H9 (cell line): Measurements from ENCODE around the gene PAFAH1B1. TPM values are rescaled to one million over a fixed set of nuclear protein-coding genes. Genes with fewer than 3 reads are reported as not detected.

Experiments
- DNase-seq: peaks from one replicate; pipeline ENCODE4 v3.0.0-alpha.2; 2017
- H2AFZ ChIP-seq: one replicate; pipeline ENCODE4 v1.6.1; 2013; ENCODE audit warnings: mild to moderate bottlenecking, low read length, control low read depth, moderate library complexity
- H2AK5ac ChIP-seq: 2 replicates; pipeline ENCODE4 v1.6.1; 2013; ENCODE audit warnings: low read length, control low read depth, mixed read lengths; ENCODE audit not compliant: insufficient read length
- H2BK120ac ChIP-seq: one replicate; pipeline ENCODE4 v1.6.1; 2013; ENCODE audit warnings: low read depth, mild to moderate bottlenecking, low read length, control low read depth, inconsistent platforms; ENCODE audit not compliant: poor library complexity, severe bottlenecking
- H2BK12ac ChIP-seq: 2 replicates; pipeline ENCODE4 v1.6.1; 2013; ENCODE audit warnings: low read length, control low read depth, mixed read lengths, low read depth; ENCODE audit not compliant: insufficient read length
- H2BK15ac ChIP-seq: 2 replicates; pipeline ENCODE4 v1.6.1; 2013; ENCODE audit warnings: low read depth, low read length, control low read depth
- H2BK20ac ChIP-seq: one replicate; pipeline ENCODE4 v1.6.1; 2013; ENCODE audit warnings: low read depth, mild to moderate bottlenecking, low read length, control low read depth, inconsistent platforms; ENCODE audit not compliant: poor library complexity, severe bottlenecking
- H2BK5ac ChIP-seq: 2 replicates; pipeline ENCODE4 v1.6.1; 2013; ENCODE audit warnings: low read length, control low read depth, mixed read lengths; ENCODE audit not compliant: insufficient read length
- H3K14ac ChIP-seq: 2 replicates; pipeline ENCODE4 v1.6.1; 2013; ENCODE audit warnings: low read length, control low read depth; ENCODE audit not compliant: insufficient read depth
- H3K18ac ChIP-seq: 2 replicates; pipeline ENCODE4 v1.6.1; 2013; ENCODE audit warnings: low read depth, mild to moderate bottlenecking, mixed read lengths, low read length, control low read depth; ENCODE audit not compliant: insufficient read length
- H3K23ac ChIP-seq: 2 replicates; pipeline ENCODE4 v1.6.1; 2013; ENCODE audit warnings: low read length, control low read depth, mixed read lengths, low read depth; ENCODE audit not compliant: insufficient read length
- H3K23me2 ChIP-seq: 2 replicates; pipeline ENCODE4 v1.6.1; 2013; ENCODE audit warnings: low read depth, mild to moderate bottlenecking, mixed read lengths, low read length, control low read depth; ENCODE audit not compliant: insufficient read length, poor library complexity, severe bottlenecking
- H3K27ac ChIP-seq: 2 replicates; pipeline ENCODE4 v1.5.1; 2013; ENCODE audit warnings: low read length, control low read depth, mixed read lengths, low read depth; ENCODE audit not compliant: insufficient read length
- H3K27me3 ChIP-seq: 2 replicates; pipeline ENCODE4 v1.6.1; 2013; ENCODE audit warnings: low read length, control low read depth, inconsistent platforms; ENCODE audit not compliant: insufficient read depth
- H3K4ac ChIP-seq: 2 replicates; pipeline ENCODE4 v1.6.1; 2013; ENCODE audit warnings: low read depth, mild to moderate bottlenecking, control low read depth, inconsistent platforms, low read length, moderate library complexity
- H3K4me1 ChIP-seq: 2 replicates; pipeline ENCODE4 v1.6.1; 2013; ENCODE audit warnings: low read length, control low read depth, inconsistent platforms; ENCODE audit not compliant: insufficient read depth
- H3K4me2 ChIP-seq: 2 replicates; pipeline ENCODE4 v1.6.1; 2013; ENCODE audit warnings: low read length, control low read depth, mixed read lengths; ENCODE audit not compliant: insufficient read length, insufficient read depth
- H3K56ac ChIP-seq: 2 replicates; pipeline ENCODE4 v1.6.1; 2013; ENCODE audit warnings: low read depth, mild to moderate bottlenecking, mixed read lengths, low read length, control low read depth; ENCODE audit not compliant: insufficient read length
- H3K79me1 ChIP-seq: 2 replicates; pipeline ENCODE4 v1.6.1; 2013; ENCODE audit warnings: low read depth, mild to moderate bottlenecking, moderate library complexity, low read length, control low read depth, inconsistent platforms; ENCODE audit not compliant: insufficient read depth, poor library complexity, severe bottlenecking
- H3K79me2 ChIP-seq: 2 replicates; pipeline ENCODE4 v1.6.1; 2013; ENCODE audit warnings: low read length, control low read depth, inconsistent platforms; ENCODE audit not compliant: insufficient read depth
- H3K9ac ChIP-seq: 2 replicates; pipeline ENCODE4 v1.6.1; 2013; ENCODE audit warnings: low read length, control low read depth, mixed read lengths; ENCODE audit not compliant: insufficient read length; ENCODE audit errors: extremely low read depth
- H3K9me3 ChIP-seq: one replicate; pipeline ENCODE4 v1.6.1; 2013; ENCODE audit warnings: low read depth, low read length, inconsistent platforms; ENCODE audit not compliant: control insufficient read depth
- H3T11ph ChIP-seq: one replicate; pipeline ENCODE4 v1.6.1; 2013; ENCODE audit warnings: mild to moderate bottlenecking, low read length, control low read depth, inconsistent platforms
- H4K20me1 ChIP-seq: one replicate; pipeline ENCODE4 v1.6.1; 2013; ENCODE audit not compliant: control insufficient read depth, insufficient read length, insufficient read depth
- H4K5ac ChIP-seq: 2 replicates; pipeline ENCODE4 v1.6.1; 2013; ENCODE audit warnings: low read depth, mild to moderate bottlenecking, mixed read lengths, low read length, control low read depth; ENCODE audit not compliant: insufficient read length
- H4K8ac ChIP-seq: replicated peaks from 2 replicates; pipeline ENCODE4 v1.6.1; 2013; ENCODE audit warnings: low read length, control low read depth, mixed read lengths, low read depth; ENCODE audit not compliant: insufficient read length
- H4K91ac ChIP-seq: 2 replicates; pipeline ENCODE4 v1.6.1; 2013; ENCODE audit warnings: low read depth, mild to moderate bottlenecking, moderate library complexity, mixed read lengths, low read length, control low read depth; ENCODE audit not compliant: insufficient read length
- H3K27ac Mint-ChIP-seq, 3 experiments: 2 replicates in 2 of 3; 3 replicates in 1 of 3; pipeline ENCODE4 v1.8.0; 2020 to 2021; ENCODE audit warnings: mixed read lengths in 3 of 3, mild to moderate bottlenecking in 1 of 3, moderate library complexity in 1 of 3
- H3K27me3 Mint-ChIP-seq: 2 replicates; pipeline ENCODE4 v1.8.0; 2021; ENCODE audit warnings: low read depth, mild to moderate bottlenecking, moderate library complexity, mixed read lengths
- H3K36me3 Mint-ChIP-seq, 3 experiments: 2 replicates in 2 of 3; 3 replicates in 1 of 3; pipeline ENCODE4 v1.8.0; 2020 to 2021; ENCODE audit warnings: low read depth in 3 of 3, mixed read lengths in 3 of 3; ENCODE audit not compliant: insufficient read depth in 1 of 3
- H3K4me1 Mint-ChIP-seq, 2 experiments: 2 replicates each; pipeline ENCODE4 v1.8.0; 2020; ENCODE audit warnings: mixed read lengths in 2 of 2
- H3K4me3 Mint-ChIP-seq, 2 experiments: 2 replicates in 1 of 2; 3 replicates in 1 of 2; pipeline ENCODE4 v1.8.0; 2020 to 2021; ENCODE audit warnings: mild to moderate bottlenecking in 2 of 2, mixed read lengths in 2 of 2, moderate library complexity in 1 of 2
- H3K9me3 Mint-ChIP-seq, 2 experiments: 2 replicates in 1 of 2; 3 replicates in 1 of 2; pipeline ENCODE4 v1.8.0; 2020; ENCODE audit warnings: mild to moderate bottlenecking in 2 of 2, mixed read lengths in 2 of 2, moderate library complexity in 1 of 2
- WGBS: extraction: QIAGEN DNeasy Blood & Tissue Kit; methylation state at CpG from one replicate; pipeline ENCODE4 v1.1.7; 2013; ENCODE audit warnings: missing lambda C conversion rate, low lambda C conversion rate, mixed read lengths; ENCODE audit not compliant: insufficient read length; ENCODE audit errors: extremely low coverage; 5-methylcytosine and 5-hydroxymethylcytosine counted together
- total RNA-seq: library from RNA; stranded (reverse); gene quantifications from 2 replicates; pipeline ENCODE4 v1.2.1, GENCODE V29; 2021
- TF ChIP-seq, protein P1 (sequence below): fragments of 200-600 bp; sonication (generic); conservative IDR thresholded peaks from 3 replicates; pipeline ENCODE4 v1.8.0; 2021; ENCODE audit warnings: antibody characterized with exemption, mild to moderate bottlenecking

PAFAH1B1 gene
- total RNA-seq, 1 experiment from 2014 or later, result 134 TPM

DNA sequence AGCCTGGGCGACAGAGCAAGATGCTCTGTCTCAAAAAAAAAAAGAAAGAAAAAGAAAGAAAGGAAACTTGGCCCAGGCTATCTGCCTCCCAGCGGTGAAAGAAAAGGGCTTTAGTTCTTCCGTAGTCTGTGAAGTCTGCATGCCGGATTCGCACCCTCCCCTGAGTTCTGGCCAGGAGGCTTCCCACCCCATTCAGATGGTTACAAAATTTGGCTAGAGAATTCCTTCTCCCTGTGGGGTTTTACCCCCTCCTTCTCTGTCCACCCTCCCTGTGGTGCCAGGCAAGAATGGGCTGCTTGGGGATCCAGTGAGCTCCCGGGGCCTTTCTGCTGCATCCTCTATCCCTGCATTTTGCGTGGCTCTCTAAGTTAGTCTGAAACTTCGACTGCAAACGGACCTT lies 37.8 kb downstream of the PAFAH1B1 start:
- H3K9me3 ChIP-seq, result no peaks in the 10 kb centered on the region
- H2BK12ac ChIP-seq, result no peak overlapping the region
- H2AK5ac ChIP-seq, result no peak overlapping the region
- no peak overlapping the region for H2BK20ac ChIP-seq
- H4K8ac ChIP-seq, result no peak overlapping the region
- H3K27me3 ChIP-seq, result no peaks in the 10 kb centered on the region
- Mint-ChIP-seq H3K36me3 (peaks cover 3 to 8% (median 7%) of the 10 kb centered on the region in 3 experiments; a peak in 5 of 7 replicates), H3K27me3 (no peaks in the 10 kb centered on the region), H3K4me3 (peak overlapping the region in 1 of 2 experiments; percentile 3; a peak in 1 of 5 replicates), H3K4me1 (peaks cover 61 to 68% of the 10 kb centered on the region in 2 experiments), H3K9me3 (peaks cover 2% of the 10 kb centered on the region in 2 experiments; a peak in 1 of 5 replicates), H3K27ac (peak overlapping the region; percentile 2 to 87 (median 76); a peak in 5 of 7 replicates)
- no peak overlapping the region for H2AFZ ChIP-seq
- no peak overlapping the region for H4K91ac ChIP-seq
- no peak overlapping the region for H3K9ac ChIP-seq
- H3K14ac ChIP-seq, result no peak overlapping the region
- no peak overlapping the region for H3K4me2 ChIP-seq
- peaks cover 31% of the 10 kb centered on the region; the same call in 1 of the 2 replicates for H3K79me2 ChIP-seq
- H4K5ac ChIP-seq, result no peak overlapping the region
- H3K4me1 ChIP-seq, result peaks cover 5% of the 10 kb centered on the region; the same call in 1 of the 2 replicates
- WGBS, result no CpG with 5 or more reads among the region's 9 CpGs
- no peak overlapping the region for H3K23ac ChIP-seq
- H2BK5ac ChIP-seq, result no peak overlapping the region
- H2BK120ac ChIP-seq, result no peak overlapping the region
- no peak overlapping the region for H3K4ac ChIP-seq
- no peaks in the 10 kb centered on the region for H4K20me1 ChIP-seq
- H3K79me1 ChIP-seq, result peaks cover 2% of the 10 kb centered on the region
- DNase-seq, result no peak
- TF ChIP-seq, protein P1, sequence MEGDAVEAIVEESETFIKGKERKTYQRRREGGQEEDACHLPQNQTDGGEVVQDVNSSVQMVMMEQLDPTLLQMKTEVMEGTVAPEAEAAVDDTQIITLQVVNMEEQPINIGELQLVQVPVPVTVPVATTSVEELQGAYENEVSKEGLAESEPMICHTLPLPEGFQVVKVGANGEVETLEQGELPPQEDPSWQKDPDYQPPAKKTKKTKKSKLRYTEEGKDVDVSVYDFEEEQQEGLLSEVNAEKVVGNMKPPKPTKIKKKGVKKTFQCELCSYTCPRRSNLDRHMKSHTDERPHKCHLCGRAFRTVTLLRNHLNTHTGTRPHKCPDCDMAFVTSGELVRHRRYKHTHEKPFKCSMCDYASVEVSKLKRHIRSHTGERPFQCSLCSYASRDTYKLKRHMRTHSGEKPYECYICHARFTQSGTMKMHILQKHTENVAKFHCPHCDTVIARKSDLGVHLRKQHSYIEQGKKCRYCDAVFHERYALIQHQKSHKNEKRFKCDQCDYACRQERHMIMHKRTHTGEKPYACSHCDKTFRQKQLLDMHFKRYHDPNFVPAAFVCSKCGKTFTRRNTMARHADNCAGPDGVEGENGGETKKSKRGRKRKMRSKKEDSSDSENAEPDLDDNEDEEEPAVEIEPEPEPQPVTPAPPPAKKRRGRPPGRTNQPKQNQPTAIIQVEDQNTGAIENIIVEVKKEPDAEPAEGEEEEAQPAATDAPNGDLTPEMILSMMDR, result no peak; the same call in 1 of the 3 replicates
- H3T11ph ChIP-seq, result no peak overlapping the region
- no peak overlapping the region for H3K18ac ChIP-seq
- no peak overlapping the region for H3K27ac ChIP-seq
- no peak overlapping the region for H2BK15ac ChIP-seq
- H3K56ac ChIP-seq, result no peak overlapping the region
- no peaks in the 10 kb centered on the region for H3K23me2 ChIP-seq
